Dedifferentiated amniotic fluid mesenchymal stem cell (primary cell): Measurements from ENCODE around the gene ZG16B.

Experiments
- DNase-seq: peaks from one replicate; pipeline ENCODE4 v3.0.0-alpha.2; 2016; ENCODE audit errors: extremely low spot score

ZG16B gene

DNA sequence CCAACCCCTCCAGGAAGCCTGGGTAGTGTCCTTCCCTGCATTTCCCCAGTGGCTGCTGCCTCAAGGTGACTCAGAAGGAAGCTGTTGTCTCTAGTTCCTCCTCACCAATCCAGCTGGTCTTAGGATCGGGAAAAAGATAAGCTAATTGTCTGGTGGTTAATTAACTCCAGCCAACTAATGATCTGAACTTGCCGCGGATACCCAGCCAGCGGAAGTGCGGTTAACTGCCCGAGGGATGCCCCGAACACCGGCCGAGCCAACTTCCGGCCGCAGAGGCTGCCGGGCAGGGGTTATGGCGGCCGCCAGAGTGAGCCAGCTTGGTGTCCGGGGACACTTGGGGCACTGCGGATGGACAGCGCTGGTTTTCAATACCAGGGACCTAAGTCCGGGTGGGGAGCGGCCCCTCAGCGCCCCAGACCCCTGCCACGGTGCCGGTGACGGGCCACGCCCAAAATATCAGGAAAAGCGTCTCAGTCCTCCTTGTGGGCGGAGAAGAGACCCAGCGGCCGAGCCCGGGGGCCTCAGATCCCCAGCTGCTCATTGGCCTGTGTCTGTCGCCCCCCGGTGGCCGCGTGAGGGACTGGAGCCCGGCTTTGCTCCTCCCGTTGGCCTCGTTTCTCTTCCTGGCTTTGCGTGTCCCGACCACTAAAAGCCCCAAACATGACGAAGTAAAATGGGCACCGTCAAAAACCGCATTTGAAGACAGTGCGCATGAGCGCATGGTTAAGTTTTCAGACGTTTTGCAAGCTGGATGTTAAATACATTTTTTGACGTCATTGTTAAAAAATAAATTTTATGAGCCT, 38.1 kb downstream of the ZG16B start:
- DNase-seq = peak; percentile 91

DNA sequence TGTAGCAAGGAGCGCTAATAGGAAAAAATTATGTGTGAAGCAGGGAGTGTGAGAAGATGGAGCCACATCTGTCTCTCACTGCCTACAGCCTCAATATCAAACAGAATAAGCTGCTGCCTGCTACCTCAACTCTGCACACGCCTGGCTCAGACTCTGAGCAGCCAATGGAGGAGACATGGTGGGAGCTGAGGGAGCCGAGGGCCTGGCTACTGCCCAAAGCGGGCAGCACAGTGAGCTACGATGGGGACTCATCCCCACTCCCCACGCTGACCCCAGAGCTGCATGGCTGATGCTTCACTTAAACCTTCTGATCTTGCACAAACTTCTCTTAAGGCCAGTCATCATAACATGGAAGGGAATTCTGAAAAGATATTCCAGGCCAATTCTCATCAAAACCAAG, 41.8 kb downstream of the ZG16B start:
- DNase-seq = no peak

DNA sequence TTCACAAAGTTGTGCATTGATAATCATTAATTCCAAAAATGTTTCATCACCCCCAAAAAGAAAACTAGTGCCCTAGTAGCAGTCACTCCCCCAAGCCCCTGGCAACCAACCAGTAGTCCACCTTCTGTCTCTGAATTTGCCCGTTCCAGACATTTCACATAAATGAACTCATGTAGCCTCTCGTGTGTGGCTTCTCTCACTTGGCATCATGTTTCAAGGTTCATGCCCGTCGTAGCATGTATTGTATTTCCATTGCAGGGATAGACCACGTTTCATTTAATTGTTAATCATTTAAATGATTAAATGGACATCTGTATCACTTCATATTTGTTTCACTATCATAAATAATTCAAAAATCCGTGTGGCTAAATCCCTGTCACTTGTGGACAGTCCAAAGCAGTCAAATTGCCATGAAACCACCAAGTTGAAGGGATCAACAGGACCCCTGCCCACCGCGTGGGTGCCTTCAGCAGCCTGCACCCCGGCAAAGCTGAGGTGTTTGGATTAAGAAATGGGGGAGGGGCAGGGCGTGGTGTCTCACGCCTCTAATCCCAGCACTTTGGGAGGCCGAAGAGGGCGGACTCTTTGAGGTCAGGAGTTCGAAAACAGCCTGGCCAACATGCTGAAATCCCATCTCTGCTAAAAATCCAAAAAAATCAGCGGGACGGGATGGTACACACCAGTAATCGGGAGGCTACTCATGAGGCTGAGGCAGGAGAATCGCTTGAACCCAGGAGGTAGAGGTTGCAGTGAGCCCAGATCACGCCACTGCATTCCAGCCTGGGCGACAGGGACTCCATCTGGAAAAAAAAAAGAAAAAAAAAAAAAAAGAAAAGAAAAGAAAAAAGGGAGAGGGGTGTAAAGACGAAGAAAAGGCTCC, 44.2 kb downstream of the ZG16B start:
- DNase-seq = no peak

DNA sequence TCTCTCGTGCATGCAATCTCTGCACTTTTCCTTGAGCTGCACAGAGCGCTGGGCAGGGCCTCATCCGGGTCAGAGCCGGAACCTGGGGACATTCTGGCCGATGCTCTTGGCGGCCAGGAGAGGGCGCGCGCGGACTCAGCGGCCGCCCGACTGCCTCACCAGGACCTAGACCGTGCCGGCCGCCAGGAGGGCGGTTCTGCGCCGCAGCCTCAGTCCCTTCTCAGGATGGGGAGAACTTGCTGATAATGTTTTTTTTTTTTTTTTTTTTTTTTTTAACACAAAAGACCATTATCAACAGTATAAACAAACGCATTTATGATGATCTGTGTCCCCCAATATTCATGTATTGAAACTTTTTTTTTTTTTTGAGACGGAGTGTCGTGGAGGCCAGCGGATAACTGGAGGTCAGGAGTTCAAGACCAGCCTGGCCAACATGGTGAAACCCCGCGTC, 44.8 kb downstream of the ZG16B start:
- DNase-seq = peak; percentile 46

DNA sequence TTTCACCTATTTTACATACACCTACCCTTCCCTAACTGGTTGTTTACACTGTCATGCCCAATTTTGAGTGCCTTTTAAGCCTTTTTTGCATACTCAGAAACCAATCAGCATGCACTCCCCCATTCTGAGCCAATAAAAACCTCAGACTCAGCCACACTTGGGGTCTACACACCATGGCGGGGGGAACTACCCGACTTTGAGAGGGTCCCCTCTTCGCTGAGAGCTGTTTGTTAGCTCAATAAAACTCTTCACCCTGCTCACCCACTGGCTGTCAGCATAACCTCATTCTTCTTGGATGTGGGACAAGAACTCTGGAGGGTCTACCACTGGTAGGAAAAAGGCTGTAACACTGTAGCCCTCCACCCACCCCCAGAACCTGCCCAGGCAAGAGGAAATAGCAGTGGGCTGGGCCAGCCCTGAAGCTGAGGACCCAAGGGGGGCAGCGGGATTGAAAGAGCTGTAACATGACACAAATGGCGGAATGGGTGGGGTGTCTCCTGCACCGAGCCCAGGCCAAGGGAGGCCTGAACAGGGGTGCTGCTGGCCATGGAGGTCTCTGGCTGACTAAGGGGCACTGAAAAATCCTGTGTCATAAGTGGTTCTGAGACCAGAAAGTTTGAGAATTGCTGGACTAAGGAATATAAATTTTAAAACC, 49.9 kb downstream of the ZG16B start:
- DNase-seq = no peak
